AG04449 (cell line): ENCODE data around the gene ENAH.
"Not testable (repeated sequence)": the region's sequence is repeated elsewhere in the genome, so short reads cannot be mapped to it uniquely, and the experiment has no call there.

Experiments
- CTCF ChIA-PET: fragments of 350-600 bp; formaldehyde crosslinking; extraction: SDS; loops from one replicate; lab custom pipeline; 2021; ENCODE audit warnings: antibody characterized with exemption; lab: Yijun Ruan, JAX
- POLR2A ChIA-PET: fragments of 400-600, 350-600 bp; formaldehyde crosslinking; extraction: SDS; loops from one replicate; lab custom pipeline; 2020; ENCODE audit warnings: antibody characterized with exemption, inconsistent platforms; lab: Yijun Ruan, JAX
- DNase-seq: peaks from one replicate; pipeline ENCODE4 v3.0.0-alpha.2; 2010; ENCODE audit warnings: low read depth, low spot score
- H3K4me3 ChIP-seq: 2 replicates; pipeline ENCODE4 v1.5.1; 2011; ENCODE audit warnings: low read depth, mild to moderate bottlenecking, control low read depth, low read length
- CTCF ChIP-seq: IDR thresholded peaks from one replicate; pipeline ENCODE4 v1.5.1; 2011; ENCODE audit warnings: mild to moderate bottlenecking, moderate library complexity, low read length, control low read depth, inconsistent platforms; ENCODE audit not compliant: insufficient read depth; ENCODE audit errors: missing control alignments

The ENAH gene

GRCh38 chr1:225476538-225476988 lies 176.4 kb downstream of the ENAH start:
- DNase-seq, result no peak
- POLR2A ChIA-PET, result no interaction called here
- CTCF ChIA-PET, result interaction anchor here (0.7 to 14.9 kb wide), 9 partner anchors 22 to 510 kb away, joined by 3 to 332 read pairs (median 105); partner anchors contain the start of genes SRP9 and TMEM63A
- no peak overlapping the region for H3K4me3 ChIP-seq
- no peak for TF ChIP-seq CTCF

GRCh38 chr1:225476100-225476511 lies 176.8 kb downstream of the ENAH start:
- no peak for DNase-seq
- ChIA-PET CTCF (interaction anchor here (0.7 to 14.9 kb wide), 20 partner anchors 10 to 511 kb away, joined by 3 to 332 read pairs (median 11); partner anchors contain the start of genes SRP9 and TMEM63A), POLR2A (no interaction called here)
- TF ChIP-seq CTCF, result no peak
- H3K4me3 ChIP-seq, result no peak overlapping the region

GRCh38 chr1:225474986-225475820 lies 177.7 kb downstream of the ENAH start:
- POLR2A ChIA-PET, result no interaction called here
- H3K4me3 ChIP-seq, result no peak overlapping the region; the same call in 1 of the 2 replicates
- TF ChIP-seq CTCF, result peak; percentile 100
- no peak for DNase-seq
- CTCF ChIA-PET, result interaction anchor here (0.5 to 14.9 kb wide), 75 partner anchors 10 to 559 kb away, joined by 3 to 332 read pairs (median 5); partner anchors contain the start of genes EPHX1, PYCR2, SRP9 and TMEM63A

GRCh38 chr1:225474439-225474985 lies 178.4 kb downstream of the ENAH start:
- ChIA-PET CTCF (interaction anchor here (0.5 to 14.9 kb wide), 71 partner anchors 10 to 560 kb away, joined by 3 to 332 read pairs (median 5); partner anchors contain the start of genes EPHX1, PYCR2, SRP9 and TMEM63A), POLR2A (no interaction called here)
- no peak overlapping the region for H3K4me3 ChIP-seq
- no peak for DNase-seq
- no peak for TF ChIP-seq CTCF

GRCh38 chr1:225473676-225474438 lies 179.1 kb downstream of the ENAH start:
- CTCF ChIA-PET, result interaction anchor here (0.7 to 14.9 kb wide), 36 partner anchors 9 to 589 kb away, joined by 3 to 332 read pairs (median 6); partner anchors contain the start of genes H3-3A, PYCR2, SRP9 and TMEM63A
- DNase-seq, POLR2A ChIA-PET, H3K4me3 ChIP-seq: not testable (repeated sequence)

GRCh38 chr1:225473266-225473665 lies 179.7 kb downstream of the ENAH start:
- POLR2A ChIA-PET, H3K4me3 ChIP-seq, DNase-seq: not testable (repeated sequence)
- CTCF ChIA-PET, result interaction anchor here (0.7 to 14.9 kb wide), 18 partner anchors 8 to 590 kb away, joined by 3 to 332 read pairs (median 7); partner anchors contain the start of genes H3-3A, SRP9 and TMEM63A
